Activated CD8-positive, alpha-beta T cell treated with anti-CD3 and anti-CD28 coated beads, Interleukin-2, amount 10 ng/mL, durations not matched to agents 7 days and 5 days (primary cell): ENCODE results near the gene OR51B2. TPM values are rescaled to one million over a fixed set of nuclear protein-coding genes. Genes with fewer than 3 reads are reported as not detected.

Source experiments
- ATAC-seq: fragments of 150-1000 bp; cut with Tn5 transposase; one replicate; pipeline ENCODE4 v1.10.0; 2021; ENCODE audit warnings: moderate library complexity
- CTCF ChIA-PET: fragments of 350-600 bp; sonication (Branson Sonifier 250); formaldehyde crosslinking; loops from one replicate; lab custom pipeline; 2021; ENCODE audit warnings: antibody characterized with exemption; lab: Charles Lee
- POLR2A ChIA-PET: fragments of 350-600 bp; sonication (Branson Sonifier 250); formaldehyde crosslinking; loops from one replicate; lab custom pipeline; 2021; ENCODE audit warnings: antibody characterized with exemption; lab: Charles Lee
- DNase-seq: peaks from one replicate; pipeline ENCODE4 v3.0.0-alpha.2; 2020
- H3K27ac Mint-ChIP-seq: one replicate; pipeline ENCODE4 v1.8.0; 2021; ENCODE audit warnings: mild to moderate bottlenecking, mixed read lengths
- H3K27me3 Mint-ChIP-seq: one replicate; pipeline ENCODE4 v1.8.0; 2021; ENCODE audit warnings: low read depth, mixed read lengths
- H3K36me3 Mint-ChIP-seq: one replicate; pipeline ENCODE4 v1.8.0; 2021; ENCODE audit warnings: low read depth, mixed read lengths
- H3K4me1 Mint-ChIP-seq: one replicate; pipeline ENCODE4 v1.8.0; 2021; ENCODE audit warnings: low read depth, mixed read lengths
- H3K4me3 Mint-ChIP-seq: one replicate; pipeline ENCODE4 v1.8.0; 2021; ENCODE audit warnings: mild to moderate bottlenecking, mixed read lengths
- H3K9me3 Mint-ChIP-seq: one replicate; pipeline ENCODE4 v1.8.0; 2022; ENCODE audit warnings: mixed read lengths; ENCODE audit not compliant: insufficient read depth
- total RNA-seq, 2 experiments: library from RNA; stranded (reverse); gene quantifications; one replicate each; pipeline ENCODE4 v1.2.3, GENCODE V29; 2021

Gene OR51B2
- total RNA-seq, 2 experiments from 2014 or later: not detected

GRCh38 chr11:5276697-5277096, 47.4 kb downstream of the OR51B2 start:
- no peaks in the 10 kb centered on the region for H3K36me3 Mint-ChIP-seq
- CTCF ChIA-PET: no interaction called here
- H3K27me3 Mint-ChIP-seq: no peaks in the 10 kb centered on the region
- no peaks in the 10 kb centered on the region for H3K4me1 Mint-ChIP-seq
- H3K4me3 Mint-ChIP-seq: no peak overlapping the region
- DNase-seq (no peak), ATAC-seq (no peak)
- POLR2A ChIA-PET: no interaction called here
- no peak overlapping the region for H3K27ac Mint-ChIP-seq
- no peaks in the 10 kb centered on the region for H3K9me3 Mint-ChIP-seq

DNA sequence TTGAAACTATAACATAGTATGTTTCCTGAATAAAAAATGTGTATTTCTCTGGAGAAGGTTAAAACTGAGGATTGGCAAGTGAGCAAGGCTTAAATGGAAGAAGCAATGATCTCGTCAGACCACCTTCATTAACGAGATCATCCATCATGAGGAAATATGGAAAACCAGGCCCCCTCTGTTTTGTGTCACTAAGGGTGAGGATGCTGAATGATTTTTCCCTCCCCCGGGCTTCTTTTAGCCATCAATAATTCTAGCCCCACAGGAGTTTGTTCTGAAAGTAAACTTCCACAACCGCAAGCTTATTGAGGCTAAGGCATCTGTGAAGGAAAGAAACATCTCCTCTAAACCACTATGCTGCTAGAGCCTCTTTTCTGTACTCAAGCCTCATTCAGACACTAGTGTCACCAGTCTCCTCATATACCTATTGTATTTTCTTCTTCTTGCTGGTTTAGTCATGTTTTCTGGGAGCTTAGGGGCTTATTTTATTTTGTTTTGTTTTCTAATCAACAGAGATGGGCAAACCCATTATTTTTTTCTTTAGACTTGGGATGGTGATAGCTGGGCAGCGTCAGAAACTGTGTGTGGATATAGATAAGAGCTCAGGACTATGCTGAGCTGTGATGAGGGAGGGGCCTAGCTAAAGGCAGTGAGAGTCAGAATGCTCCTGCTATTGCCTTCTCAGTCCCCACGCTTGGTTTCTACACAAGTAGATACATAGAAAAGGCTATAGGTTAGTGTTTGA, 48.6 kb downstream of the OR51B2 start:
- H3K4me3 Mint-ChIP-seq: no peak overlapping the region
- no peak for ATAC-seq

DNA sequence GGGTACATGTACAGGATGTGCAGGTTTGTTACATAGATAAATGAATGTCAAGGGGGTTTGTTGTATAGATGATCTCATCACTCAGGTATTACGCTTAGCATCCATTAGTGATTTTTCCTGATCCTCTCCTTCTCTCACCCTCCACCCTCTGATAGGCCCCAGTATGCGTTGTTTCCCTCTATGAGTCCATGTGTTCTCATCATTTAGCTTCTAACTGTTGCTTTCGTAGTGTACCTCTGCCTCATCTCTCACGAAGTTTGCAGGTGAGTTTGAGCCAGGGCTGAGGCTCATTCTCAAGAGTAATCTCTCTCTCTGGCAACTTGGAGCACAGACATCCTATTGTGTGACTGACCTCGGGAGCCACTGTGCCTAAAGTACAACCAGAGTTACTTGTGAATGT, 49.7 kb downstream of the OR51B2 start:
- no peak for ATAC-seq
- H3K27ac Mint-ChIP-seq: no peak overlapping the region
- ChIA-PET POLR2A (no interaction called here), CTCF (no interaction called here)
- no peak overlapping the region for H3K4me3 Mint-ChIP-seq
- H3K4me1 Mint-ChIP-seq: no peaks in the 10 kb centered on the region
- DNase-seq: no peak
- H3K9me3 Mint-ChIP-seq: no peaks in the 10 kb centered on the region
- no peaks in the 10 kb centered on the region for H3K36me3 Mint-ChIP-seq
- no peaks in the 10 kb centered on the region for H3K27me3 Mint-ChIP-seq

More for the DNA sequence above, 48.6 kb downstream of the OR51B2 start:
- no peaks in the 10 kb centered on the region for H3K27me3 Mint-ChIP-seq
- no peaks in the 10 kb centered on the region for H3K4me1 Mint-ChIP-seq
- H3K36me3 Mint-ChIP-seq: no peaks in the 10 kb centered on the region
- CTCF ChIA-PET: no interaction called here
- DNase-seq: no peak
- H3K9me3 Mint-ChIP-seq: no peaks in the 10 kb centered on the region
- POLR2A ChIA-PET: no interaction called here
- no peak overlapping the region for H3K27ac Mint-ChIP-seq

Other genes starting within 250 kb of the OR51B2 start
- not detected for gene OR52A5, start 185.9 kb downstream of the OR51B2 start, total RNA-seq
- not detected for gene OR52A1, start 169.5 kb downstream of the OR51B2 start, total RNA-seq
- gene OR51V1, start 123.6 kb downstream of the OR51B2 start, total RNA-seq: not detected
- not detected for gene HBB, start 97.2 kb downstream of the OR51B2 start, total RNA-seq
- gene HBD, start 89.8 kb downstream of the OR51B2 start, total RNA-seq: not detected
- not detected for gene HBG1, start 74.4 kb downstream of the OR51B2 start, total RNA-seq
- not detected for gene HBG2, start 69.5 kb downstream of the OR51B2 start, total RNA-seq
- not detected for gene HBE1, start 54.4 kb downstream of the OR51B2 start, total RNA-seq
- gene OR51B4, start 22.4 kb downstream of the OR51B2 start, total RNA-seq: not detected
- not detected for gene OR51B5, start 19.2 kb upstream of the OR51B2 start, total RNA-seq
- not detected for gene OR51B6, start 27.2 kb upstream of the OR51B2 start, total RNA-seq
- gene OR51M1, start 59.5 kb upstream of the OR51B2 start, total RNA-seq: not detected
- gene OR51Q1, start 97.8 kb upstream of the OR51B2 start, total RNA-seq: not detected
- not detected for gene OR51I1, start 117.2 kb upstream of the OR51B2 start, total RNA-seq
- not detected for gene OR51I2, start 125.0 kb upstream of the OR51B2 start, total RNA-seq
- gene OR52D1, start 164.4 kb upstream of the OR51B2 start, total RNA-seq: not detected
- gene UBQLN3, start 185.7 kb upstream of the OR51B2 start, total RNA-seq: not detected
- gene UBQLNL, start 192.4 kb upstream of the OR51B2 start, total RNA-seq: under 1 TPM in 1 of 2 experiments, not detected in 1; 0.23 TPM
- not detected for gene OR52H1, start 224.2 kb upstream of the OR51B2 start, total RNA-seq